ENCODE data around the gene FAM228B.
A peak's percentile ranks its signal among the peaks of the same experiment; 100 is the strongest.
"Not testable (repeated sequence)": the region's sequence is repeated elsewhere in the genome, so short reads cannot be mapped to it uniquely, and the experiment has no call there.

Gene FAM228B

DNA sequence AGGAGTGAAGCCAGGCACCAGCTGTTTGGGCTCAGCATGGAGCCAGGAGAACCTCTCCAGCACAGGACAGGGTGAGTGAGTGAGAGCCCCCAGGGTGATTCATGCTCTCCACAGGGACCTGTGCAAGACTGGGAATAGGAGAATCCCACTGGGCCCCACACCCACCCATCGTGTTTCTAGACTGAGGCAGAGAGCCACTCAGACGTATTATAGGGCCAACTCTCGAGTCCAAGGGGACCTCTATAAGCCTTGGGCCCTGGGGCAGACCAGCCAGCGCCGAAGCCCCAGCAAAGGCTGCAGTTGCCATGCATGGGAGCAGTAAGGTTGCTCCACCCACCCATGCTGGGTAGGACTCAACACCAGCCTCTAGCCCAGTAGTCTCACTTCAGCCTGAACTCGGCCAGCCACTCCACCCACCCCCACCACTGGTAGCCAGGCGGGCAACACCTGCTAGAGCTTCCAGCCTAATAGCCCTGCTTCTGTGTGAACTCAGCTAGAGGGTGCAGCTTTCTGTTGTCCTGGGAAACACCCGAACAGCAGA lies 19.1 kb upstream of the FAM228B start:
- DNase-seq: no peak

DNA sequence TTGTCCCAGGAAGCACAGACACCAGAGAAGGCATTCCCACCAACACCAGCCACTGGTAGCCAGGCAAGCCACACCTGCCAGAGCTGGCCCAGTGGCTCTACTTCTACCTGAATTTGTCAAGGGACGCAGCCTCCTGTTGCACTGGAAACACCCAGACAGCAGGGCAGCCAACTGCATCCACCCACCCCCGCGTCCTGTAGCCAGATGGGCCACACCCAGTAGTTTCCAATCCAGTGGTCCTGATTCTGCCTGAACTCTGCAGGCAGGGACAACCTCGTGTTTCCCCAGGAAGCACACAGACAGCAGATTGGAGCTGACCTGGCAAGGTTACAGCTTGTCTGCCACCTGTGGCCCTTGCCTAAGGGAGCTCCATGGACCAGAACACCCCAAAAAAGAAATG lies 18.4 kb upstream of the FAM228B start:
- DNase-seq: no peak

DNA sequence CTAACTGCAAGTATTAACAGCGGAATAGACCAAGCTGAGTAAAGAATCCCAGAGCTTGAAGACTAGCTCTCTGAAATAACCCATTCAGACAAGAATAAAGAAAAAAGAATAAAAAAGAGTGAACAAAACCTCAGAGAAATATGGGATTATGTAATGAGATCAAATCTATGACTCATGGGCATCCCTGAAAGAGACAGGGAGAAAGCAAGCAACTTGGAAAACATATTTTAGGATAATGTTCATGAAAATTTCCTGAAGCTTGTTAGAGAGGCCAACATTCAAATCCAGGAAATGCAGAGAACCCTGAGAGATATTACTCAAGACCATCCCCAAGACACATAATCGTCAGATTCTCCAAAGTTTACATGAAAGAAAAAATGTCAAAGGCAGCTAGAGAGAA lies 17.5 kb upstream of the FAM228B start:
- DNase-seq: peak; percentile 38

DNA sequence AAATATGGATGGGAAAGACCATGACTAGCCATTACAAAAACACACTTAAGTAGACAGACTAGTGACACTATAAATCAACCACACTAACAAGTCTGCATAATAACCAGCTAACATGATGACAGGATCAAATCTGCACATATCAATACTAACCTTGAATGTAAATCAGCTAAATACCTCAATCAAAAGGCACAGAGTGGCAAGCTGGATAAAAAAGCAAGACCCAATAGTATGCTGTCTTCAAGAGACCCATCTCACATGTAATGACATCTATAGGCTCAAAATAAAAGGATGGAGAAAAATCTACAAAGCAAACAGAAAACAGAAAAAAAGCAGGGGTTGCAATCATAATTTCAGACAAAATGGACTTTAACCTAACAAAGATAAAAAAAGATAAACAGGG lies 16.5 kb upstream of the FAM228B start:
- no peak for DNase-seq

DNA sequence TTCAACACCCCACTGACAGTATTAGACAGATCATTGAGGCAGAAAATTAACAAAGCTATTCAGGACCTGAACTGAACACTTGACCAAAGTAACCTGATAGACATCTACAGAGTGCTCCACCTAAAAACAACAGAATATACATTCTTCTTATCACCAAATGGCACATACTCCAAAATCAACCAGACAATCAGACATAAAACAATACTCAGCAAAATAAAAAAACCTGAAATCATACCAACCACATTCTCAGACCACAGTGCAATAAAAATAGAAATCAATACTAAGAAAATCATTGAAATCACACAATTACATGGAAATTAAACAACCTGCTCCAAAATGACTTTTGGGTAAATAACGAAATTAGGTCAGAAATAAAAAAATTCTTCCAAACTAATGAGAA lies 15.9 kb upstream of the FAM228B start:
- DNase-seq: no peak

DNA sequence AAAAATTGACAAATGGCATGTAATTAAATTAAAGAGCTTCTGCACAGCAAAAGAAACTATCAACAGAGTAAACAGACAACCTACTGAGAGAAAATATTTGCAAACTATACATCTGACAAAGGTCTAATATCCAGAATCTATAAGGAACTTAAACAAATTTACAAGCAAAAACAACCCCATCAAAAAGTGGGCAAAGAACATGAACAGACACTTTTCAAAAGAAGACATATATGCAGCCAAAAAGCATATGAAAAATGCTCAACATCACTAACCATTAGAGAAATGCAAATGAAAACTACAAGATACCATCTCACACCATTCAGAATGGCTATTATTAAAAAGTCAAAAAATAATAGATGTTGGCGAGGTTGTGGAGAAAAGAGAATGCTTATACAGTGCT lies 13.8 kb upstream of the FAM228B start:
- DNase-seq: not testable (repeated sequence)

DNA sequence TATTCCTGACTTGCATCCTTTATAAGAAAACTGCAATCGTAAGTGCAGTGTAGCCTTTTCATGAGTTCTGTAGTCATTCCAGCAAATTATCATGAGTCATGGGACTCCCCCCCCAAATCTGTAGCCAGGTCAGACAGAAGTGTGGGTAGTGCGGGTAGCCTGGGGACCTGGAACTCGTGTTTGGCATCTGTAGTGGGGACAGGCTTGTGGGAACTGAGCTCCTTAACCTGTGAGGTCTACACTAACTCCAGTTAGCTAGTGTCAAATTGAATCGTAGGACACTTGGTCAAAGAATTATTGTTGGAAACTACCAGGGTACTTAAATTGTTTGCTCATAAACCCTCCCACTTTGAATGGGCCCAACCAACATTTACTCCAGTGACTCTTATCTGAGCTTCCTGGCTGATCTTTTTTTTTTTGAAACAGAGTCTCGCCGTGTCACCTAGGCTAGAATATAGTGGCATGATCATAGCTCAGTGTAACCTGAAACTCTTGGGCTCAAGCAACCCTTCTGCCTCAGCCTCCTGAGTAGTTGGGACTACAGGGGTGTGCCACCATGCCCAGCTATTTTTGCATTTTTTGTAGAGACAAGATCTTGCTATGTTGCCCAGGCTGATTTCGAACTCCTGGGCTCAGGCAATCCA lies 12.5 kb upstream of the FAM228B start:
- DNase-seq: no peak

DNA sequence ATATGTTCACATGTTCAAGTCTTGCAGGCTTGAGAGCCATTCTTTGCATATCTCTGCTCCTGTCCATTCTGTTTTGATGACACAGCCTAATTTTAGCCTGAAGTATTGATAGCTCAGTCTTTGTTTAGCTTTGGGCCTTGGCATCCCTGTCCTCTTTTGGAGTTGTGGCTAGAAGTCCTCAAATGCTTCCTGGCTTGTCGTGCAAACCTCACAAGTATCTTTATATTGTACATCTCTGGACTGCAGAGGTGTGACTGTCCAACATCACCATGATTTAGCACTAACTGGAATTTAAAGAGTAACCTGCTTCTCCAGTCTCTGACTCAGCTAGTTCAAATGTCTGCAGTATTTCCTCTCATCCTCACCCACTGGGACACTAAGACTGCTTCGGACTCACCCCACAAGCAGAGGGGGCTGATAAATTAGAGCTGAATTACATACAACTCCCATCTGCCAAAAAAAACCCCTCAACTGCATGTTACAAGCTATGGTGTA lies 11.8 kb upstream of the FAM228B start:
- DNase-seq: no peak

DNA sequence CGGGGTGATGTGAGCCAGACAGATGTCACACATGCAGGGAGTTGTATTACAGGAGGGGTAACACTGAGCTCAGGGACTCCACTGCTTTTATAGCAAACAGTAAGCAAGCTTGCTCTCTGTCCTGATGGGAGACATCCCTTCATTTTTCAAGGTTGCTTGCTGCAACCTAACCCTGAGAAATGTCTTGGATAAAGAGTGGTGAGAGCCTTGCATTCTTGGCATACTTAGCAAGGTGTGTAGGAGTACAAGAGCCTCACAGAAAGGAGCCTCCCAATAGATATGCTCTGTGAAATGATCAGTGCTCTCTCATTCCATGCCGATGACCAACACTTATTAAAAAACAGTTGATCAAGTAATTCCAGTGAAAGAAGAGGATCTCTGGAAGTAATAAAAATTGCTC lies 8.2 kb upstream of the FAM228B start:
- DNase-seq: no peak

DNA sequence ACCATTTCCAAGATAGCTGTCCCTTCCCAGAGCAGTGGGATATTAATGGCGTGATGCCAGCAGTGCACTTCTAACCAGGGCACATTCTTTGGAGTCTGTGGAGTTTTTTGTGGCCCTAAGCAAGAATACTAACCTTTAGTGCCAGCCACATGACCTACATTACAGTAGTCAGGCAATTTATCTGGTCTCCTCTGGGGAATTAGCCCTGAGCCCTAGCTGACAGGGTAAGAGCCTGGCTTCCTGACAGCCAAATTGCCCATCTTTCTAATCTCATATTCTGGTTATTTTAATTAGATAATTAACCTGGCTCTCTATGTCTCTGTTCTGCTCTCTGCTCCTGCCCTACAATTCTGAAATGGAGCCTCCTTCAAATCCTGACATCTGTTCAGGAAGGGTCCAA lies 5.4 kb upstream of the FAM228B start:
- DNase-seq: no peak

DNA sequence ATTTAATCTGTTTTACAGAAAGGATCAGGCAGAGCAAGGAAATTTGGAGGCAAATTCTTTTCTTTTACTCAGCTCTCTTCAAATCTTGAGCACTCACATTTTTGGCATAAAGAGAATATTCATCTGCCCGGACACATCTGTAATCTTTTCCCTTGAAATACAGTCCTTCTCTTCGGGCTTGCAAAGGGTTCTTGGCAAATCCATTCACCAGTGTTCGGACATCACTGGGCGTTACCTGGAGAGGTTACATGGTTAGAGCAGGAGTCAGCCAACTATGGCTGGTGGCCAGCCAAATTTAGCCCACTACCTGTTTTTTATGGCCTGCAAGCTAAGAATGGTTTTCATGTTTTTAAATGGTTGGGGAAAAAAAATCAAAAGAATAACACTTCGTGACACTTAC lies 2.2 kb upstream of the FAM228B start:
- no peak for DNase-seq

DNA sequence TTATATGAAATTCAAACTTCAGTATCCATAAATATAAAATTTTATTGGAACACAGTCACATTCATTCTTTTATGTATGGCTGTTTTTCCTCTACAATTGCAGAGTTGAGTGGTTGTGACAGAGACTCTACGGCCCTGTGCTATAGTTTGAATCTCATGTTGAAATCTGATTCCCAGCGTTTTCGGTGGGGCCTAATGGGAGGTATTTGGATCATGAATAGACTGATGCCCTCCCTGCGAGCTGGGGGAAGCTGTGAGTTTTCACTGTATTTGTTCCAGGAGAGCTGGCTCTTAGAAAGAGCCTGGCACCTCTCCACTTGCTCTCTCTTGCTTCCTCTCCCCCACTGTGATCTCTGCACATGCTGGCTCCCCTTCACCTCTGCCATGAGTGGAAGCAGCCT lies 1.8 kb upstream of the FAM228B start:
- DNase-seq: no peak

DNA sequence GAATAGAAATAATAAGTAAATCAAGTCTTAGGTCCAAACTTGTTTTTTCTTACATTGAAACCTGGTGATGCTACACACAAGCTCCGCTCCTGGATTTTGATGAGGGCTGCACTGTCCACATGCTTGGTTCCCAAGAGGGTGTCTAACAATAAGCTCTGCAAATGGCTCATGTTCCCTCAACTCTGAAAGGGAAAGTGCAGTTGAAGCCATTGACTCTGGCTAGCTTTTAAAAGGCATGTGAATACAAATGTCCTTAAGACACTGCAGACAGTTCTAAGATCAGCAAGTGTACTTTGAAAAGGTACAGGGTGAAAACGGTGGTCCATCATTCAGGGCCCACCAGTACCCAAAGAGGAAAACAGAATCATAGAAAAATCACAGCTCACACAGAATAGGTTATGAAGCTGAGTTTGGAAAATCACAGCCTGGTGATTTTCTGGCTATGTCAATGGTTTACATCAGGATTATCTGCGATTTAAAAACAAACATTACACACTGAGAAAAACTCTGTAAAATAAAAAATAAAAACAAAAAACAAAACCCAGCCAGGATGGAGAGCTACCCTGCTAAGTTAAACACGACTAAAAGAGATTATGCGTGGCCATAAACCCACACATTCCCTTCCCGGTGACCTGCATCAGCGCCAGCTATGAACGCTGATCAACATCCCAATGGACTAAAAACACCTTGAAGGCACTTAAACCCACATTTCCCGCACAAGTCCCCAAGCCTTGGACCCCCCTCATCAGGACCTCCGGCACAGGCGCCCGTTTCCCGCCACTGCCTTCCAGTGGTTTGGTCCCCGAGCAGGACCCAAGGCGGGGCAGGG lies 689 bp upstream of the FAM228B start:
- peak; percentile 9 for DNase-seq

DNA sequence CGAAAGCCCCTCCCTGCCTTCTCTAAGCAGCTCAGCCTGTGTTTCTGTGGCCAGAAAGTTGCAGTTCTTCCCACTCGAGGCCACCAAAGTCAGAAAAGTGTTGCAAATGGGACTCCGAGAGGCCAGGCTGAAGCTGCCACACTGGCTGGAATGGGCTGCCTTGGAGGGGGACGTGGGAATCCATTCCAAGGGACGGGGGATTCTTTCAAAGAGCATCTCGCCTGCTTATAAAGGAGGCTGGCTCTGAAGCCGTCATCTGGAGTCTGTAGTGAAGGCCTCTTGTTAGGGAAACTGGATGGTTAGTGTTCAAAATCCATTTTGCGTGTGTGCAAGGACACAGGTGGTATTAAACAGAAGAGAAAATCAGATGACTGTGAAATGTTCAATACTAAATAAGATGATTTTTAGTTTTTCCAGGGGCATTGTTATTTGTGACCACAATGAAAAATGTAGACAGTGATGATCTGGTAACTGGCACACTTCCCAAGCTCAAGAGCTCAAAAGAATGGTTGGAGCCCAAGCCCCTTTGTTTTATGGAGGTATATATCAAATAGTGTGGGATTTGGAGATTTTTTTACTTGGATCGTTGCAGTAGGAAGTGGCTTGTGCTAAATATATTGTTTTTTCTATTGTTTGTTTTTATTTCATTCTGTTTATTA lies 782 bp downstream of the FAM228B start:
- no peak for DNase-seq

DNA sequence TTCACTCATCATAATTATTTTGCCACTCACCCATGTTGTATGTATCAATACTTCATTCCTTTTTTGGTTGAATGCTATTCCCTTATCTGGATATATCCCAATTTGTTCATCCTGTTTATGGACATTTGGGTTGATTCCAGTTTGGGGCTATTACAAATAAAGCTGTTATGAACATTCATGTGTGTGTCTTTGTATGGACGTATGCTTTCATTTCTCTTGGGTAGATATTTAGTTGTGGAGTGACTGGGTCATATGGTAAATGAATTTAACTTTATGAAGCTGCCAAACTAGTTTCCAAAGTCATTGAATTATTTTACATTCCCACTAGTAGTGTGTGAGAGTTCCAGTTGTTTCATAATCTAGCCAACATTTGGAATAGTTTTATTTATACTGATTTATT lies 2.7 kb downstream of the FAM228B start:
- no peak for DNase-seq

DNA sequence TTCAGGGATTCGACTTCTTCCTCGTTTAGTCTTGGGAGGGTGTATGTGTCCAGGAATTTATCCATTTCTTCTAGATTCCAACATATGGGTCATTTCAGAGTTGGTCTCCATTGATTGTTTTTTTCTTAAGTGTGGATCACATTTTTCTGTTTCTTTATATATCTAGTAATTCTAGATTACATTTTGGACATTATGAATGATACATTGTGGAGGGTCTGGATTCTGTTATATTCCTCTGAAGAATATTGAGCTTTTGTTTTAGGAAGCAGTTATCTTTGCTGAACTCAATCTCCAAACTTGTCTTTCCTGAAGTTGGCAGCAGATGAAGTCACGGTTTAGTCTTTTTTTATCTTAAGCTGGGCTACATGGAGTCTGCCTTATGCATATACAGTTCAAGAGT lies 9.3 kb downstream of the FAM228B start:
- no peak for DNase-seq

DNA sequence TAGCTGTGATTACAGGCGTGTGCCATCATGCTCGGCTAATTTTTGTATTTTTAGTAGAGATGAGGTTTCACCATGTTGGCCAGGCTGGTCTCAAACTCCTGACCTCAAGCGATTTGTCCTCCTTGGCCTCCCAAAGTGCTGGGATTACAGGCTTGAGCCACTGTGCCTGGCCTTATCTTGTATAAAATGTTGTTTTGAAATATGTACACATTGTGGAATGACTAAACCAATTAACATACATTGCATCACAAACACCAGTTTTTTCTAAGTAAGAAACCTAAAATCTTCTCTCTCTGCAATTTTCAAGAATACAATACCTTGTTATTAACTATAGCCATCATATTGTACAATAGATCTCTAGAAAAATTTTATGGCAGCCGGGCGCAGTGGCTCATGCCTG lies 17.0 kb downstream of the FAM228B start:
- not testable (repeated sequence) for DNase-seq

DNA sequence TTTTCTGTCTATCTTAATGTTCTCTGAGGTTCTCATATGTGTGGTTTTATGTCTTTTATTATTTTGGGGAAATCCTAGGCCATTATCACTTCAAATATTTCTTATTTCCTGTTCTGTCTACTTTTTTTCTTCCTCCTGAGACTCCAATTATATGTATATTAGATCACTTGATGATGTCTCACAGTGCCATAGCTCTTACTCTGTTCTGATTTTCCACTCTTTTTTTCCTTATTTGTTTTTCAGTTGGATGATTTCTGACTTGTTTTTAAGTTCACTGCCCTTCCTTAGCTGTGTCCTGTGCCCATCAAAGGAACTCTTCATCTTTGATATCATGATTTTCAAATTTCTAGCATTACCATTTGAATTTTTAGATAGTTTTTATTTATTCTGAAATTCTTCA lies 24.1 kb downstream of the FAM228B start:
- DNase-seq: no peak

DNA sequence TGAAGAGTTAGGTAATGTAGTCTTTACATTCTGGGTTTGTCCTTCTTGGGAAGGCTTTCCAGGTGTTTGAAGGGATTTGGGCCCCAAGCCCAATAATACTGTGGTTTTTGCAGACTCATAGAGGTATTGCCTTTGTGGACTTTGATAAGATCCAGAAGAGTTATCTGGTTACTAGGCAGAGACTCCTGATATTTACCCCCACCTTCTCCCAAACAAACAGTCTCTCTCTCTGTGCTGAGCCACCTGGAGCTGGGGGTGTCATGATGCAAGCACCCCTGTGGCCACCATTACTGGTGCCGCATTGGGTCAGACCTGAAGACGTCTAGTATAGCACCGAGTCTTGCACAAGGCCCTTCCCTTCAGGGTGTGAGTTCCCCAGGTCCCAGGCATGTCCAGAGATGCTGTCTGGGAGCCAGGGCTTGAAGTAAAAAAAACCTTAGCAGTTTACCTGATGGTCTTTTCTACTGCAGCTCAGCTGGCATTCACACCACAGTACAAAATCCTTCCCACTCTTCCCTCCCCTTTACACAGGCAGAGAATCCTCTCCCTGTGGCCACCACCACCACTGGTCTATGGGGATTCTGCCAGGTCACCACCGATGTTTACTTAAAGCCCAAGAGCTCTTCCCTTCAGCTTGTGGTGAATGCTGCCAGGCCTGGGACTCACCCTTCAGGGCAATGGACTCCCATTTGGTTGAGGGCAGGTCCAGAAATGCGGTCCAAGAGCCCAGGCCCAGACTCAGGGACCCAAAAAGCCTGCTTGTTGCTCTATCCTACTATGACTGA lies 29.3 kb downstream of the FAM228B start:
- no peak for DNase-seq

DNA sequence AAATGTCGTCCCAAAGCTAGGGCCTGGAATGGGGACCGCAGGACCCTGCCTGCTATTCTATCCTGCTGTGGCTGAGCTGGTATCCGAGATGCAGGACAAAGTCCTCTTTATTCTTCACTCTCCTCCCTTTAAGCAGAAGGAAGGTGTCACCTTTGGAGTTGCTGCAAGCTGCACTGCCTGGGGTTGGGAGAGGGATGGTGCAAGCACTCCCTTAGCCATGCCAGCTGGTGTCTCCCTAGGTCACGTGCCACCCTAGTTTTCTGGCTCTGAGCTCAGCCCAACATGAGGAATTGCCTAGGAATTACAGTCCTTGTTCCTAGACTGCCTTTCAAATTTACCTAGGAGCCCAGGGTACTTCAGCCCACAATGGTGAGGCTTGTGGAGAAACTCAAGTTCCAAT lies 30.2 kb downstream of the FAM228B start:
- DNase-seq: no peak

DNA sequence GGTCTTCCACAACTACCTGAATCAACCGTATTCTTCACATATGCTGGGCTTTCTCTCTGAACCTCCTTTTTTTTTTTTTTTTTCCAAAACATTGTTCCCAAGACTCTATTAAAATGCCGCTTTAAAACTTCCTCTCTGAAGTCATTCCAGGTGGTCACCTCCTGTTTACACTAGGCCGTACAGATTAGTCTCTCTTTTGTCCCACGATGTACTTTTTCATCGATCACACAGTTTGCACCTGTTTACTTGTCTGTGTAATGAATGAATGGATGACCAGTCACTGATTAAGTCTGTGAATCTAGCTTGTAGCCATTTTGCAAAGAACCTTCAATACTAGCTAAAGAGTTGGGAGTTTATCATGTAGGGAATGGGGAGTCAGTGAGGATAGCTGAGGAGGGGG lies 34.9 kb downstream of the FAM228B start:
- no peak for DNase-seq

DNA sequence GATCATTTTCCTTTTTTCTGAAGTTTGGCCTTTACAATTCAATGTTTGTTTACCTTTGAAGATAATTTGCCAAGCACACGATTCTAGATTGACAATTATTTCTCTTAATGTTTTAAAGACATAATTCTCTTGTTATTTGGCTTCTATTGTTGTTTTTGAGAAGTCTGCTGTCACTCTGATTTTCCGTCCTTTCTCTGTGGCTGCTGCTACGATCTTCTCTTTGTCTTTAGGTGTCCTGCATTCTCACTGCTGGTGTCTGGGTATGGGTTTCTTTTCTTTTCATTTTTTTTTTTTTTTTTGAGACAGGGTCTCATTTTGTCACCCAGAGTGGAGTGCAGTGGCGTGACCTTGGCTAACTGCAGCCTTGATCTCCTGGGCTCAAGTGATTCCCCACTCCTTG lies 36.4 kb downstream of the FAM228B start:
- no peak for DNase-seq

DNA sequence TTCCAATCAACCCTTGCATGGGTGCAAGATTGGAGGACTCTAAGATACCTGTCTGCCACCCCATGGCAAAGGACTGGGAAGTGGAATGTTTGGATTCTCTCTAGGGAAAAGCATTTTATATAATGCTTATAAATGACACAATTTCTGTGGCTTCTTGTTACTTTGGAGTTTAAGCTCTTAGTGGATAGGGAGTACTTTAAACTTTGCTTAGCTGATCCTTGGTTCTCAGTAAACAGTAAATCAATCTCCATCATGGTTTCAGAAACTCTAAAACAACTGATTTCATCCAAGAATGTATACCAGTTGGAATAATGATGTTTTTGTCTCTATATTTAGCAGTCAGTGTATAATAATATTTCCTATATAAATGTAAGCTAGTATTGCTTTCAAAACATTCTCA lies 37.5 kb downstream of the FAM228B start:
- DNase-seq: no peak

All from HCEC 1CT (cell line).